Measurements from ENCODE around the gene CYP17A1. TPM values are rescaled to one million over a fixed set of nuclear protein-coding genes. Genes with fewer than 3 reads are reported as not detected.

The CYP17A1 gene
- polyA plus RNA-seq, 1 donor = 1.1 TPM

DNA sequence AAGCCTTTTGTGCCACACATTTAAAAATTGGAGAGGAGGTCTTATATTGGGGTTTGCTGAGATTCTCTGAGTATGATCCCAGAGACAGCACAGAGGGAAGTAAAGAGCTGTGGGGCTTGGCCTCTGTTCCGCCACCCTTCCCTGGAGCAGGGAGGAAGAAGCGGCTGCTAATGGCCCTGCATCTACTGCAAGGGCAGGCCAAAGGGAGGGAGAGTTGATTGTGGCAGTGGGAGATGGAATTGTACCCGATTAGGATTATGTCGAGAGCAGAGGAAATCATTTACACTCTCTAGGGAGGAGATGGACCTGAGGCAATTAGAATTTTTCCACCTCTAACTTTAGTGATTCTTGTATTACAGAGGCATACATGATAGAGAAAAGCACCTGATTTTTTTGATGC lies 28.8 kb downstream of the CYP17A1 start:
- DNase-seq (ENCODE audit: low read depth) = no peak

- no peak for DNase-seq (ENCODE audit: low read depth)
These were observed 32.7 kb downstream of the CYP17A1 start for GRCh38 chr10:102804382-102805055.

DNA sequence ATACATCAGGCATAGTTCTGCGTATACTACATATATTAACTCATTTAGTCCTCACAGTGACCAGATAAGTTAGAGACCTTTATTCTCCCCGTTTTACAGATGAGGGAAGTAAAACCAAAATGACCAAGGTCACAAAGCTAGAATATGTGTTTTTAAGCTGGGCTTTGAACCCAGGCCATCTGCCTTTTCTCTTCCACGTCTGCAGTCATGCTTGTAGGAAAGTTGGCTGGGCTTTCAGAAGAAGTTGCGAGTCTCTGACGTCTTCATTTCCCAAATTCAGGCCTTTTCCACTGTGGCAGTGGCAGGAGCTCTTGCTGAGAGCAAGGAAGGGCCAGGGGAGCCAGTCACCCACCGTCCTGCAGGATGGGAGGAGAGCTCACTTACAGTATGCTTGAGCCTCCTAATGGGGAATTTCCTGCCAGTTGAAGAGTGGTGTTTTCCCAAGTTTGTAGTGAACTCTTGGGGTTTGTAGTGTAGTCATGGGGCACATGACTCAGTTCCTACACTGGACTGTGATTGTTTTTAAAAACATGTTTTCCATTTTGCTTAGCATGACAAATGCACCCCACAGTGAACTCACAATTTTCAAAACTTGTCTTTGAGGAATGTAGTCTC lies 34.2 kb downstream of the CYP17A1 start:
- DNase-seq (ENCODE audit: low read depth) = no peak

GRCh38 chr10:102801978-102802377 lies 35.2 kb downstream of the CYP17A1 start:
- DNase-seq (ENCODE audit: low read depth) = no peak

DNA sequence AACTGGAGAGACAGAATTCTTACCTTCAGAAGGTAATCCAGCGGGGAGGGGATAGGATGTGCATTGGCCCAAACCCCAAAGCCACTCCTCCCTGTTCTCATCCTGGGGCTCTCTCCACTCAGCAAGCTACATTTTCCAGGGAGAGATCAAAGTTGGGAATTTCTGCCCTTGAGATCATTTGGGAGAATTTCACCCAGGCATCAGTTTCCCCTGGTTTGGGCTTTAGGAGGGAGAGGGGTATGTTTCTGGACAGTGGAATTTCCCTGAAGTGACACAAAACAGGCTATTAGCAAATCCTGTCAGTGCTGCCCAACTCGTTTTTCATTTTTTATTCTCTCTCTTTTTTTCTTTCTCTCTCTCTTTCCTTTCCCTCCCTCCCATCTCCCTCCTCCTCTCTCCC lies 35.7 kb downstream of the CYP17A1 start:
- no peak for DNase-seq (ENCODE audit: low read depth)

DNA sequence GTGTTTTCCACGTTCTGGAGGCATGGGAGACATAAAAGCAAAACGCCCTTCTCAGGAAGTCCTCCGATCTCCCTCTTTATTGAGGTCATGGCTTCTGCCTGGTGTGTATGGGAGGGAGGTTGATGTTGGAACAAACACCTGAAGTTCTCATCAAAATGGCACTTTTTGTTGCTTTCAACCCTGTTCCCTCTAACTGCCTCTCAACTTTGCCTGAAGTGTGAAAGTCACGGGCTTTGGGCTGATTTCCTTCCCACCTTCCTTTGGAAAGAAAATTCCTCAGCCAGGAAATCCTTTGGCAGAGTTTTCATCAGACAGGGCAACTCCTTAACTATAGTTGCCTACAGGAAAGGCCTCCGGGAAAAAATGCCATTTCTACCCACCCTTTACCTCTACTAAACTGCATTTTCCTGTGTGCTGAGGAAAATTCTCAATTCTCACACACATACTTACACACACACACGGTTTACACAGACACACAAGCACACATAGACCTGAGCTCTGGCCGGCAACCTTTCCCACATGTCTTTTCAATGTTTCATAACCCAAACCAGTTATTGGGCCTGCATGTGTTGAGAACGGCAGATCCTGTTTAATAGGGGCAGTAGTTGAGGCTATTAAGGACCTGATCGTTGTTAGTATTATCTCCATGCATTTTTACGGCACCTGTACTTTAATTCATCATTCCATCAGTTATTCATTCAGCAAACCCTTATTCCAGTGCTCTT lies 36.4 kb downstream of the CYP17A1 start:
- no peak for DNase-seq (ENCODE audit: low read depth)

DNA sequence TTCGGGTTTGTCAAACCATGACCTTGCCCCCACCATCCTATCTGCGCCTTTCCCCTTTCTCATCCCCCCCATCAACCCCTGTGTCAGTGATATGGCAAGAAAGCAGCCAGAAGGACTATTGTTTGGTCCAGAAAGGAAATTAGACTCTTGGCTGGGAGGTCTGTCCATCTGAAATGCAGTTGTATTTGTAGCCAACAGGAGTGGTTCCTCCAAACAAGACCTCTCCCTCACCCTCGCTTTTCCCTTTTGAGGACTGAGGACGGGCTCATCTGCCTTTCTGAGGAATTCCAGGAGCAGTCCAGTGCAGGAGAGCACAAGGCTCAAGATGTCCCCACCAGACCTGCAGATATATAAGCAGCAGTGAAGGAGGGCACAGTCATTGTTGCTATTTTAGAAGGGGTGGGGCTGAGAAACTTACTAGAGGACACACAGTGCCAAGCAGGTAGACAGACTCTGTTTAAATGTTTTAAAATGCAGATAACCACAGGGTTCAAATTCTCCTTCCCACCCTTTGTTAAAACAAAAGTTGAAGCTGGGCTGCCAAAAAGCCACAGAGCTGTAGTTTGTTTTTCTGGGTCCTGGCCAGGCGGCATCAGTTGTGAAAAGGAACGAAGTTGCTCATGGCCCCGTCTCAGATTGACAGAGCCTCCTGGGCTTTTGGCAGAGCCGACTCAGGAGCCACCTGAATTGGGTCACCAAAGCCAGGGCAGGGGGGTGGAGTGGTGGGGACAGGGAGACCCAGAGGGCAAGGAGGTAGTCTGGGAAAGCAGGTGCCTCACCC lies 37.3 kb downstream of the CYP17A1 start:
- no peak for DNase-seq (ENCODE audit: low read depth)

DNA sequence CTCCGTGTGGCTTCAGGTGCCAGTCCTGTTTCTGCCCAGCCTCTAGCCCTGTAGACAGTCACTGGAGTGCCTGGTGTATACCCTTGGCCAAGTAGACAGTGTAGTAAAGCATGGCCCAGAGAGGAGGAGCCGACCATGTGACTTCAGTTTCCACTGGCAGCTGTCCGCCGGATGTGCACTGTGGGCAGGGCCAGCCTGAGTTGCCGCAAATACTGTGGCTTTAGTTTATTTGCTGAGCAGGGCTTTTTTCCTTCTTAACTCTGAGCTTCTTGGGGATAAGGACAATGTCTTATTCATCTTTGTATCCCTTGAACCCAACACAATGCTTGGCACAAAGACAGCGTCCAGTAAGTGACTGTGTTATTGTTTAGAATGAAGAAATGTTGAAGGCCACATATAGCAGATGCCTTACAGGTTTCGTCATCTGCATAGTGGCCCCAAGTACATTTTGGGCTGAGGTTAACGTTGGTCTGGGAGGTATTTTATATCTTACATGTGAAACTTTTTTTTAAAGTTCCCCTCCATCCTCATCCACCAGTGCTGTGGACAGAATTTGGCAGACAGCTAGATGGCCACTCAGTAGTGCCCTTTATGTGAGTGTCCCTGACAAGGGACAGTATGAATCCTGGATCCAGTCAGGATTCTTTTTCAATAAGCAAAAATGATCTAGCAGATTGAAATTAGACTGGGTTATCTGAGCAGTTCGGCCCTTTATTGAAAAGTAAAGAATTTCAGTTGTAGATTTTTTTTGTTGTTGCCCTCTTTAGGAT lies 40.6 kb downstream of the CYP17A1 start:
- DNase-seq (ENCODE audit: low read depth) = peak; percentile 65

GRCh38 chr10:102795453-102796406 lies 41.5 kb downstream of the CYP17A1 start:
- no peak for DNase-seq (ENCODE audit: low read depth)

GRCh38 chr10:102791754-102792395 lies 45.3 kb downstream of the CYP17A1 start:
- no peak for DNase-seq (ENCODE audit: low read depth)

DNA sequence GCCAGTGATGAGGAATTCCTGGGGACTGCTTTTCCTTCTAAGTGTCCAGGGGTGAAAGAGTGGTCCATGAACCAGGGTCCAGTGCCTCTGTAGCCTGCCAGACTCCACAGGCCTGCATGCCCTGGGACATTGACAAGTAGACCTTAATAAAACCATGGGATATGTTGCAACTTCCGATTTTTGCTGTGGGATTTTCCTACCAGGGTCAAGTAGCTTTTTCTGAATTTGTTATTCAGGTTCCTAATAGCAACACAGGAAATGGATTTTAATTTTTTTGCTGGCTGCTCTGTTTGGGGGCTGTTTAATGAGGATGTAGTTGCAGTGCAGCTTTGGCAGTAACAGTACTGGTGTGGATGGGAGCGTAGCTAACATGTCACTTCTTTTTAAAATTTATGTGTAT lies 51.4 kb downstream of the CYP17A1 start:
- DNase-seq (ENCODE audit: low read depth) = no peak

DNA sequence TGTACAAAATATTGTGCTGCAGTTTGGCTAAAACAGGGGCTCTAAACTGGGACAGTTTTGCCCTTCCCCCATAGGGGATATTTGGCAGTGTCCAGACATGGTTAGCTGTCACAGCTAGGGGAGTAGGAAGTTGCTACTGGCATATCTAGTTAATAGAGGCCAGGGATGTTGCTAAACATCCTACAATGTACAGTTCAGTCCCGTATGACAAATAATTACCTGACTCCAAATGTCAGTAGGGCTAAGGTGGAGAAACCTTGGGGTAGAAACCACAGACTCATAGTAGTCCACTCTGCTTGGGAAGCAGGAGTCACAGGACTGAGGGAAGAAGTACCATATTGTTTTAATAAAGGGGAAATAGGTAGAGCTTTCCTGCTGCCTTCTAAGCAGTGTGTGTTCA lies 53.6 kb downstream of the CYP17A1 start:
- no peak for DNase-seq (ENCODE audit: low read depth)

- no peak for DNase-seq (ENCODE audit: low read depth)
These were observed 54.3 kb downstream of the CYP17A1 start for GRCh38 chr10:102782673-102783551.

GRCh38 chr10:102781921-102782557 lies 55.2 kb downstream of the CYP17A1 start:
- DNase-seq (ENCODE audit: low read depth) = no peak

DNA sequence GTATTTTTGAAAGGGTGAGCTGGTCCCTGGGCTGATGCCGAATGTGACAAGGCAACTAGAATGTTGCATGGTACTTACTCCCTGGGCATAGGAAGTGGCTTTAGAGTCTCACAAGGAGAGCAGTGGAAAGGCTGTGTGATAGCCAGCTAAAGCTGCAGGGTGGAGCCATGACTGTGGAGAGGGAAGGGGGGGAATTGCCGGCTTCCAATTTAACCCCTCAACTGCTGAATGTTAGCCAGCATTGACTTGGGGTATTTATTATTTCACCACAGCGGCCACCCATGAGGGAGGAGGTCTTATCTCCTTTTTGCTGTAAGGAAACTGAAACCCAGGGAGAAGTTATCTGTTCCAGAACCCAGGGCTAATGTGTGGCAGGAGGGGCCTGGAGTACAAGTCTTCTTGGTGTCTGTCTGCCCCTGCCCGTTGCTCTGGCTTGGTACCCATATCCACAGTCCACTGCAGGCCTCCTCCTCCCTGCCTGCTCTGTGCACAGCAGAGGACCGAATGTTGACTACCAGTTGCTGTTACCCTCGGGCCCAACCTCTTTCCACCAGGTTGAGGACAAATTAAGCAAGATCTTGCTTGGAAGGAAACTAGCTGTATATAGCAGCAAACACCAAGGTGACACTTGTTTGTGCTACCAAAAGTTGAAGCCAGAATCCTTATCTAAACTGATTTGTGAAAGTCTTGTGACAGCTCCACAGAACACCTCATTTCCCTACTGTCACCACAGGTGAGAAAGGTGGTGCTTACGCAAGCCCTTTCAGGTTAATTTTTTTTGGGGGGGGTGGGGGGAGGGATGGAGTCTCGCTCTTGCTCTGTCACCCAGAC lies 55.9 kb downstream of the CYP17A1 start:
- no peak for DNase-seq (ENCODE audit: low read depth)
